ENCODE data around the gene PLAC1. TPM values are rescaled to one million over a fixed set of nuclear protein-coding genes. Genes with fewer than 3 reads are reported as not detected.

Gene PLAC1
- total and polyA plus RNA-seq, 11 donors, result 0.62 TPM; not detected in 10

DNA sequence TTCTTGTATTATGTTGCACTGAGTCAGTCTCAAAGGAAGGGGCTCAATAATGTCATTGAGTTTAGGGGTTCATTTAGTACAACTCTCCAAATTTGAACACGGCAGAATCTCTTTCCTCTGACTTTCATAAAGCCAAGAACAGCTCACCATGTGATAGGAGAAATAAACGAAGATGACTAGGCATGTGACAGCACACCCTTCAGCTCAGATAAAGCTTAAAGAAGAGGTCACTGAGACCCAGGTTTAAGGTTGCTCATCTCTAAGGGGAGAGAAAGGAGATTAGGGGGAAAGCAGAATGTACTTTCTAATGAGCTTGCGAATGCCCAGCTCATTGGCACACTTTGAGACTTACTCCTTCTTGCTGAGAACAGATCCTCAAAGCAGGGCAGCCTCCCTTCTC lies 89.0 kb downstream of the PLAC1 start:
- WGBS, 4 donors, result 60 to 66% (median 64%) methylated on average over 3 of the region's 3 CpGs
- no peak overlapping the region for H3K27ac ChIP-seq
- DNase-seq (no peak), ATAC-seq (no peak)
- intact Hi-C loops (cut with DNase I), result no loop called here
- TF ChIP-seq POLR2A (IDR thresholded peaks at IDR 0.05), result no peak
- TF ChIP-seq, protein P1, sequence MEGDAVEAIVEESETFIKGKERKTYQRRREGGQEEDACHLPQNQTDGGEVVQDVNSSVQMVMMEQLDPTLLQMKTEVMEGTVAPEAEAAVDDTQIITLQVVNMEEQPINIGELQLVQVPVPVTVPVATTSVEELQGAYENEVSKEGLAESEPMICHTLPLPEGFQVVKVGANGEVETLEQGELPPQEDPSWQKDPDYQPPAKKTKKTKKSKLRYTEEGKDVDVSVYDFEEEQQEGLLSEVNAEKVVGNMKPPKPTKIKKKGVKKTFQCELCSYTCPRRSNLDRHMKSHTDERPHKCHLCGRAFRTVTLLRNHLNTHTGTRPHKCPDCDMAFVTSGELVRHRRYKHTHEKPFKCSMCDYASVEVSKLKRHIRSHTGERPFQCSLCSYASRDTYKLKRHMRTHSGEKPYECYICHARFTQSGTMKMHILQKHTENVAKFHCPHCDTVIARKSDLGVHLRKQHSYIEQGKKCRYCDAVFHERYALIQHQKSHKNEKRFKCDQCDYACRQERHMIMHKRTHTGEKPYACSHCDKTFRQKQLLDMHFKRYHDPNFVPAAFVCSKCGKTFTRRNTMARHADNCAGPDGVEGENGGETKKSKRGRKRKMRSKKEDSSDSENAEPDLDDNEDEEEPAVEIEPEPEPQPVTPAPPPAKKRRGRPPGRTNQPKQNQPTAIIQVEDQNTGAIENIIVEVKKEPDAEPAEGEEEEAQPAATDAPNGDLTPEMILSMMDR (IDR thresholded peaks at IDR 0.05), result no peak
- H3K27me3 ChIP-seq, result peaks cover 0 to 5% (median 0%) of the 10 kb centered on the region in 9 donors
- no peaks in the 10 kb centered on the region for H3K9me3 ChIP-seq
- H3K4me3 ChIP-seq, result no peak overlapping the region
- peaks cover 0 to 11% (median 0%) of the 10 kb centered on the region in 12 donors for H3K4me1 ChIP-seq
- H3K36me3 ChIP-seq, result no peaks in the 10 kb centered on the region

DNA sequence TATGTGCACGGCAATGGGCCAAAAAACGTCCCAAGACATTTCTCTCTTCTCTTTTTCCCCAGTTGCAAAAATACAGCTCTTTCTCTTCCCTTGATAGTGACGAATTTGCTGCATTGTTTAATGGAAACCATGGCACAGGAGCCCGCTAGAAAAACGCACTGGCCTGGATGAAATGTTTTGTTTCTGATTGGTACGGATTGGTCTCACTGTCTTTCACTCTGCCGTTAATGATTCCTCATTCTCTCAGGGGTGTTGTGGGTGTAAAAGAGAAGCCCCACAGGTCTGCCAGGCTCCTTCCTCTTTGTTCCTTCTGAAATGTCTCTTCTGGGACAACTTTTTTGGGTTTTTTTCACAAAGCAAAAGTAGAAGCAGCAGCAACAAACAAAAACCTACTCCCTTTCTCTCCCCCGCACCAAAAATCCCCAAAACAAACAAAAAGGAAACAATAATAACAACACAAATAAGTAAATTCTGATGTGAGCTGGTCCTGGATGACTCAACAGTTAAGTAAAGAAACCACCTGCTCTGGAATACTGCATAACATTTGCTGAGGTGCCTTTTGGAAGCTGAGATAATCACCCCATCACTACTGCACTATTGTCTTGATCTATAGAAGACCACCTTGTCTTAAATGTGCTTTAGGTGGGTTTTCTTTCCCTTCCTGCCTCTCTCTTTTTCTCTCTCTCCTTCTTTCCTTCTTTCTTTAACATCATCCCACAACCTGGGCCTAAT lies 89.8 kb downstream of the PLAC1 start:
- Histone ChIP-seq H3K4me3 (no peak overlapping the region), H3K27me3 (peaks cover 0 to 5% (median 0%) of the 10 kb centered on the region in 9 donors), H3K9me3 (no peaks in the 10 kb centered on the region), H3K27ac (no peak overlapping the region), H3K36me3 (no peaks in the 10 kb centered on the region), H3K4me1 (peaks cover 0 to 11% (median 0%) of the 10 kb centered on the region in 12 donors)
- DNase-seq, result no peak
- WGBS, 4 donors, result 50 to 90% (median 77%) methylated on average over 8 of the region's 8 CpGs
- no peak for TF ChIP-seq POLR2A (IDR thresholded peaks at IDR 0.05)
- TF ChIP-seq, protein P1 (IDR thresholded peaks at IDR 0.05), result no peak
- intact Hi-C loops (cut with DNase I), result no loop called here
- no peak for ATAC-seq

DNA sequence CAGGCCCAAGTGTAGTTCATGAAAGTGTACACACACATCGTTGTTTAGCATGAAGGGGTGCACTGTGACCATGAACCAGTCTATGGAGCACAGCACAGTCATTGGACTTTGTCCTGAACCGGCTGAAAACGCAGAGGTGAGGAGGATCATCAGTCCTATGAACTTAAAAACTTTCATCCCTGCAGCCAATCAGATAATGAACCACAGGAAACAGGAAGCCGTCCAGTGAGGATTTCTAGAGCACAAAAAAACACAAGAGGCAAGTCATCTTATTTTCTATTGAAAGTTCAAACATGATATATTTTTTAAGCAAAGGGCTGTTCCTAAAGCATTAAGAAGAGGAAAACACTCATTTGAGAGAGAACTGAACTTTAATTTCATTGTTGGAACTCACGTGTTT lies 91.8 kb downstream of the PLAC1 start:
- DNase-seq (no peak), ATAC-seq (no peak)
- TF ChIP-seq, protein P1 (IDR thresholded peaks at IDR 0.05), result no peak
- no peak for TF ChIP-seq POLR2A (IDR thresholded peaks at IDR 0.05)
- intact Hi-C loops (cut with DNase I), result no loop called here
- no peaks in the 10 kb centered on the region for H3K9me3 ChIP-seq
- no peak overlapping the region for H3K27ac ChIP-seq
- no peak overlapping the region for H3K4me3 ChIP-seq
- 60 to 72% (median 64%) methylated on average over 5 of the region's 5 CpGs for WGBS, 4 donors
- H3K36me3 ChIP-seq, result no peaks in the 10 kb centered on the region
- H3K4me1 ChIP-seq, result peaks cover 0 to 11% (median 0%) of the 10 kb centered on the region in 12 donors
- H3K27me3 ChIP-seq, result peaks cover 0 to 2% (median 0%) of the 10 kb centered on the region in 9 donors

DNA sequence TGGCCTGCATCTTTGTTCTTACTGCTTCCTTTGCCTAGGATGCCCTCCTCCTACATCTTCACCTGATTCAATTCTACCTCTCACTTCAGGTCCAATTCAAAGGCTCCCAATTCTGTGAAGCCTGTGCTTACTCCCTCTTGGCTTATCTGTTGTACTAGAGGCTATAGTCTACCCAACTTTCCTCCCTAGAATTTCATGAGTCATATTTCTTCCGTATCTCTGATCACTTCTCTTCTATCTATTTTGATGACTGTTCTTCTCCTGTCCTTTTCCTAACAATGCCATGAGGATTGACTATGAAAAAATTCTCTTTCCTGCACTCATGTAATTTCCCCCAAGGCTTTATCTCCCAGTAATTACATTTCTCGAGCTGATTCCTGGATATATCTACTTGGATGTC lies 96.3 kb downstream of the PLAC1 start:
- Histone ChIP-seq H3K36me3 (no peaks in the 10 kb centered on the region), H3K27me3 (no peaks in the 10 kb centered on the region), H3K27ac (no peak overlapping the region), H3K9me3 (no peaks in the 10 kb centered on the region), H3K4me1 (no peaks in the 10 kb centered on the region), H3K4me3 (no peak overlapping the region)
- no peak for ATAC-seq
- WGBS, 4 donors, result 59 to 77% (median 70%) methylated on average over 2 of the region's 2 CpGs
- no peak for DNase-seq
- intact Hi-C loops (cut with DNase I), result no loop called here
- TF ChIP-seq, protein P1 (IDR thresholded peaks at IDR 0.05), result no peak
- TF ChIP-seq POLR2A (IDR thresholded peaks at IDR 0.05), result no peak
